ENCODE measurements around the gene ABI3.

DNA sequence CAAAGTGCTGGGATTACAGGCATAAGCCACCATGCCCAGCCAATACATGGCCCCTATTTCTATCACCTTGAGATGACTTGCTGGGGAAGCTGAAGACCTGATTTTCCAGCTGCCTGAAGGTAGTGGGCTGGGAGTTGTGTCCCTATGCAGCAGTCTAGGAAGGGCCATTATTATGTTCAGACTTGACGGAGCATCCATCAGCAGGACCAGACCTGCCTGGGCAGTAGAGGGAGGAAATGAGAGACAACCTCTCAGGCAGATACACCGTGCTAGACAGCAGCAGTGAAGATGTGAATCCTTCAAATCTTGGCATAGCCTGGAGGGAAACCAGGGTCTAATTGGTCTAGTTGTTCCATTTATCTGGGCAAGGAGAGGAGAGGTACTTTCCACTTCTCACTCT, 55.7 kb downstream of the ABI3 start:
- no peak for TF ChIP-seq POLR2A (IDR thresholded peaks at IDR 0.05)
- TF ChIP-seq, protein P1, sequence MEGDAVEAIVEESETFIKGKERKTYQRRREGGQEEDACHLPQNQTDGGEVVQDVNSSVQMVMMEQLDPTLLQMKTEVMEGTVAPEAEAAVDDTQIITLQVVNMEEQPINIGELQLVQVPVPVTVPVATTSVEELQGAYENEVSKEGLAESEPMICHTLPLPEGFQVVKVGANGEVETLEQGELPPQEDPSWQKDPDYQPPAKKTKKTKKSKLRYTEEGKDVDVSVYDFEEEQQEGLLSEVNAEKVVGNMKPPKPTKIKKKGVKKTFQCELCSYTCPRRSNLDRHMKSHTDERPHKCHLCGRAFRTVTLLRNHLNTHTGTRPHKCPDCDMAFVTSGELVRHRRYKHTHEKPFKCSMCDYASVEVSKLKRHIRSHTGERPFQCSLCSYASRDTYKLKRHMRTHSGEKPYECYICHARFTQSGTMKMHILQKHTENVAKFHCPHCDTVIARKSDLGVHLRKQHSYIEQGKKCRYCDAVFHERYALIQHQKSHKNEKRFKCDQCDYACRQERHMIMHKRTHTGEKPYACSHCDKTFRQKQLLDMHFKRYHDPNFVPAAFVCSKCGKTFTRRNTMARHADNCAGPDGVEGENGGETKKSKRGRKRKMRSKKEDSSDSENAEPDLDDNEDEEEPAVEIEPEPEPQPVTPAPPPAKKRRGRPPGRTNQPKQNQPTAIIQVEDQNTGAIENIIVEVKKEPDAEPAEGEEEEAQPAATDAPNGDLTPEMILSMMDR (IDR thresholded peaks at IDR 0.05) = no peak
